GM19324 (cell line): Measurements from ENCODE around the gene GRK2.
"Not testable (repeated sequence)": the region's sequence is repeated elsewhere in the genome, so short reads cannot be mapped to it uniquely, and the experiment has no call there.

Source experiments
- ATAC-seq: cut with Tn5 transposase; IDR thresholded peaks from one replicate; pipeline ENCODE4 v1.9.1; 2021; ENCODE audit warnings: mild to moderate bottlenecking, moderate library complexity; ENCODE audit not compliant: unreplicated experiment, low FRiP score

The GRK2 gene

DNA sequence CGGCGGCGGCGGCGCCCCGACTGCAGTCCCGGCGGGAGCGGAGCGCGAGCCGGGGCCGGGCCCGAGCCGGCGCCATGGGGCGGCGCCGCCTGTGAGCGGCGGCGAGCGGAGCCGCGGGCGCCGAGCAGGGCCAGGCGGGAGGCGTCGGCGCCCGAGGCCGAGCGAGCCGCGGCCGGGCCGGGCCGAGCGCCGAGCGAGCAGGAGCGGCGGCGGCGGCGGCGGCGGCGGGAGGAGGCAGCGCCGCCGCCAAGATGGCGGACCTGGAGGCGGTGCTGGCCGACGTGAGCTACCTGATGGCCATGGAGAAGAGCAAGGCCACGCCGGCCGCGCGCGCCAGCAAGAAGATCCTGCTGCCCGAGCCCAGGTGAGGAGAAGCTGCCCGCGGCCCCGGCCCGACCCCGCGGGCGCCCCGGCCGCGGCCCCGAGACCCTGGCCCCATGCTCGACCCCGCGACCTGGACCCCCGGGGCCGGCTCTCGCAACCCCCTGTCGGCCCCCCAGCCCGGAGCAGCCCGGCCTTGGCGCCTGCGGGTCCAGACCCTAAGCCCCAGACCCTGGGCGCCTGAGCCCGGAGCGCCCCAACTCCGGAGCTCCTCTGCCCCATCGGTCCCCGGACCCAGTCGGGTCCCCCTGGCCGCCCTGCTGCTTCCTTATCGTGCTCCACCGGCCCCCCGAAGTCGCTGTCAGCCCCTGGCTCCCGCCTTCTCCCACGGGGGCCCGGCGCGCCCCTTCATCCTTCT is at the start of gene GRK2:
Gene GRK2 (plus strand): TSS at position 25 of the 739 bp plus-strand sequence. CDS start 227 bp downstream, at position 252.
- ATAC-seq: peak; percentile 32

DNA sequence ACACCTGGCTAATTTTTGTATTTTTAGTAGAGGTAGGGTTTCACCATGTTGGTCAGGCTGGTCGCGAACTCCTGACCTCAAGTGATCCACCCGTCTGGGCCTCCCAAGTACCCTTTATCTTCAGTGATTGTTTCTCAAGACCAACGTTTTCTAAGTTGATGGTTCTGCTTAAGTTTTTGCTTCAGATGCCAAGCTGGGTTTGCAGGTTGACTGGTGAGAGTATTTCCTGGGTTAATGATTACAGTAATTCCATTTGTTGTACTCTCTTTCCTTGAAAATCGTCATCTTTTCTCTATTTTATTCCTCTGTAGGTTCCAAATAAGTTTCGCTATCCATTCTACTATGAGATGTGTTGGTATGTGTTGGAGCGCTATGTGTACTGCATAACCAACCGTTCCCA is 38.5 kb upstream of the GRK2 start:
- ATAC-seq: no peak

DNA sequence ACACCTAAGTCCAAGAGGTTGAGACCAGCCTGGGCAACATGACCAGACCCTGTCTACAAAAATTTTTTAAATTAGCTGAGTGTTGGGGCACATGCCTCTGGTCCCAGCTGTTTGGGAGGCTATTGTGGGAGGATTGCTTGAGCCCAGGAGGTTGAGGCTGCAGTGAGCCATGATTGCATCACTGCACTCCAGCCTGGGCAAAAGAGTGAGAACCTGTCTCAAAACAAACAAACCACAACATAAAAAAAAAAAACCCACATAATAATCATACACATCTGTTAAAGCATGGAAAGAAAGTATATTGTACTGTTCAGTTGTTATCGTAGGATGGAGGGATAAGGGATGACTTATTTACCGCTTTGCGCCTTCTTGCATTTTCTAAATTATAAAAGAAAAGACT is 35.9 kb upstream of the GRK2 start:
- ATAC-seq: no peak

DNA sequence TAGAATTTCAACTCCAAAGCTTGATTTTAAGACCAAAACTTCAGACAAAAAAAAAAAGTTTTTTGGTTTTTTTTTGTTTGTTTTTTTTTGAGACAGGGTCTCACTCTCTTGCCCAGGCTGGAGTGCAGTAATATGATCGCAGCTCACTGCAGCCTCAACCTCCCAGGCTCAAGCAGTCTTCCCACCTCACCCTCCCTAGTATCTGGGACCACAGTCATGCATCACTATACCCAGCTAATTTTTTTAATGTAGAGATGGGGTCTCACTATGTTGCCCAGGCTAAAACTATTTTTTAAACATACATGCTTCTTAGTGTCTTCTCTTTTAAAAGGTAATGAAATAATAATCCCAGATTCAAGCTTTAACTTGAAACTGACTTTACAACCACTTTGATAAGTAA is 35.4 kb upstream of the GRK2 start:
- ATAC-seq: no peak

DNA sequence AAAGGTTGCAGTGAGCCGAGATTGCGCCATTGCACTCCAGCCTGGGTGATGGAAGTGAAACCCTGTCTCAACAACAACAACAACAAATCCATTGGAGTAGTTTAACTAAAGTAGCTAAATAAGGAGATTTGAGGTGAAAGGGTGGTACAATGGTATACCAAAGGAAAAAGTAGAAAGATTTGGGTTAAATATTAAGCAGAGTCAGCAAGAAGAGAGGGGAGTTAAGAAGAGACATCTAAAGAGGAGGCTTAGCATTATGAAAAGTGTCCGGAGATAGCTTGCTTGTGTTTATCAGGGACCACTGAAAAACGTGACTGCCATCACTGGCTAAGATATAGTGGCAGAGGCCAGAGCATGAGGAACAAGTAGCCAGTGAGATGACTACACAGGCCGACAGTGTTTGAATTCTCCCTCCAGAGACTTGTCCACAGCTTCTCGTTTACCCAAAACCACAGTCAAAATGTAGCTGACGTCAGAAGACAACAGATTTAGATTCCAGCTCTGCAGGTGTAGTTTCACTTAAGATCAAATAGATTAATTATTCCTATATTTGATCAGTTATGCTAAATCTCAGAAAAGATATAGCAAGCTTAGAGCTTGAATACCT is 32.6 kb upstream of the GRK2 start:
- no peak for ATAC-seq

DNA sequence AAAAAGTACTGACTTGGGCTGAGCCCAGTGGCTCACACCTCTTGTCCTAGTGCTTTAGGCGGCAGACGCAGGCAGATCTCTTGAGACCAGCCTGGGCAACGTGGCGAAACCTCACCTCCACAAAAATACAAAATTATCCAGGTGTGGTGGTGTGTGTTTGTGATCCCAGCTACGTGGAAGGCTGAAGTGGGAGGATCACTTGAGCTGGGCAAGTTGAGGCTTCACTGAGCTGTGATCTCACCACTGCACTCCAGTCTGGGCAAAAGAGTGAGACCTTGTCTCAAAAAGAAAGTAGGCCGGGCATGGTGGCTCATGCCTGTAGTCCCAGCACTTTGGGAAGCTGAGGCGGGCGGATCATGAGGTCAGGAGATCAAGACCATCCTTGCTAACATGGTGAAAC is 31.7 kb upstream of the GRK2 start:
- not testable (repeated sequence) for ATAC-seq

DNA sequence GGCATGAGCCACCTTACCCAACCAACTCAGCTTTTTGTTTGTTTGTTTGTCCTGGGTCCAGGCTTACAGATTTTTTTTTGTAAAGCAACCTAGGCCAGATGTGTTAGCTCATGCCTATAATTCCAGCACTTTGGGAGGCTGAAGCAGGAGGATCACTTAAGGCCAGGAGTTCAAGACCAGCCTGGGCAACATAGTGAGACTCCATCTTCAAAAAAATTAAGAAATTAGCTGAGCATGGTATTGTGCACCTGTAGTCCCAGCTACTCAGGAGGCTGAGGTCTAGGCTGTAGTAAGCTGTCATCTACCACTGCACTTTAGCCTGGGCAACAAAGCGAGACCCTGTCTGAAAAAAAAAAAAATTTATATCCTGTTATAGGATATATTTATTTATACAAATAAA is 28.7 kb upstream of the GRK2 start:
- no peak for ATAC-seq

DNA sequence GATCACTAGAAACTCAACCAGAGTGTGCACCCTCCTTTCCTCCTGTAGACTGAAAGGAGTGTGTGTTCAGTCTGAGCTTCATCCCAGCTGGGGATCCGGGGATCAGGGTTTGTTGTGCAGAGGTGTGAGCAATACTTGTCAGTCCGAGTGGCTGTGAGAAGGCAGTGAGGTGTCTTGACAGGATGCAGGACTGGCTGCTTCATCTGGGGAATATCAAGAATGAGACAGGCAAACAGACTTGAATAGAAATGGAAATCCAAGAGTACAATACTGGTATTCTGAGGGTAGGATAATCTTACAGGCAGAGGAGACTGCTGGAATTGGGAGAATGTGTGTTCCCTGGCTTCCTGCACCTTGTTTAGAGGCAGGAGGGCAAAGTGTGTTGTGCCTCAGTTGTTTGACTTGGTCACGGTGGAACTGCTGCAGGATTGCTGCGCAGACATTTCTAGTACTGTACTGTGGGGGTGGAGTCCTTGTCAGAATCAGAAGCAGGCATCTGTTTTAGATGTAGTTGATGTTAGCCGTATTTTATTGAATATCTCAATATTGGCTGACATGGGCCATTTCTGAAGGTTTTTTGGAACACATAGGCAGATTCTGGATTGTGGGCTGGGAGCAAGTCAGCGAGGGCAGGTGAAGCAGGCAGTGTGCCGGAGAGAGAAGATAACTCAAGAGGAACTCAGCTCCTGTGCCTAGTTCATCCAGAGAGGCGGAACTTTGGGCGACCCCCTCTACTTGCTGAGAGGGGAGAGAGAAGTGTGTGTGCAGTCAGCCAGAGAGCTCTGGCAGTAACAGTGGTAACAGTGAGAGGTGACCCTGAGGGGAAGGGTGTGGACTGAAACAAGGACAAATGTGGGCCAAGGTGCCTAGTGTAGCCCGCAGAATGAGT is 27.1 kb upstream of the GRK2 start:
- no peak for ATAC-seq

DNA sequence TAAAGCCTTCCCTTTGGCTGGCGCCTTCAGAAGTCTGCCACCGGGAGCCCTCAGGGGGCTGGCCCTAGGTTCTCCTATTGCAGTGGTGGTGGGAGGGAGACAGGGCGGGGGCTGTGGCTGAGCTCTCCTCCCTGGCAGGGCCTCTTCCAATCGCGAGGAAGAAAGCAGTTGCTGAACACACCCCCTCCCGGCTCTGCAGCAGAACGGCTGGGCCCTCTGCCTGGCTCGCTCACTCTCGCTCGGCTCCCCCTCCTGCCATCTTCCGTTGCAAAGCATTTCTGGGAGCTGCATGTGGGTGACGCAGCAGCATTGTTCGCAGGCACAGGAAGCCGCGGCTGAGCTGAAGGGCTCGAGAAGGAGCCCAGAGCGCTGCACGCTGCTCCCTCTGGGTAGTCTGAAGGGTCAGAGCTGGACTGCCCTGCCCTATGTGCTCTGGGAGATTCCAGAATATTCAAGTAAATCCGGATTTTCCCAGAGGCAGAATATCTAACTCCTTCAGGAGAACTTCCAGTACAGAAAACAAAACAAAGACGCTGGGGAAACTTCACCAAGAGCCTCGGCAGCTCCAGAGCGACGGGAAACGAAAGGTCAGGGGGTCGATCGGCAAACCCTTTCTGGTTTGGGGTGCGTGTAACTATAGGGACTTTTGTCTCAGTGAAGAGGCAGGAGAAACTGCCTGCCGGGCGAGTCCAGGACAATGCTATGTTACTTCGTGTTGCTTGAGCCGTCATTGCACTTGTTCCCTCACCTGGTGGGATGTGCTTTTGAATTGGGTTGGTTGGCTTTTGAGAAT is 26.3 kb upstream of the GRK2 start:
- peak; percentile 86 for ATAC-seq

DNA sequence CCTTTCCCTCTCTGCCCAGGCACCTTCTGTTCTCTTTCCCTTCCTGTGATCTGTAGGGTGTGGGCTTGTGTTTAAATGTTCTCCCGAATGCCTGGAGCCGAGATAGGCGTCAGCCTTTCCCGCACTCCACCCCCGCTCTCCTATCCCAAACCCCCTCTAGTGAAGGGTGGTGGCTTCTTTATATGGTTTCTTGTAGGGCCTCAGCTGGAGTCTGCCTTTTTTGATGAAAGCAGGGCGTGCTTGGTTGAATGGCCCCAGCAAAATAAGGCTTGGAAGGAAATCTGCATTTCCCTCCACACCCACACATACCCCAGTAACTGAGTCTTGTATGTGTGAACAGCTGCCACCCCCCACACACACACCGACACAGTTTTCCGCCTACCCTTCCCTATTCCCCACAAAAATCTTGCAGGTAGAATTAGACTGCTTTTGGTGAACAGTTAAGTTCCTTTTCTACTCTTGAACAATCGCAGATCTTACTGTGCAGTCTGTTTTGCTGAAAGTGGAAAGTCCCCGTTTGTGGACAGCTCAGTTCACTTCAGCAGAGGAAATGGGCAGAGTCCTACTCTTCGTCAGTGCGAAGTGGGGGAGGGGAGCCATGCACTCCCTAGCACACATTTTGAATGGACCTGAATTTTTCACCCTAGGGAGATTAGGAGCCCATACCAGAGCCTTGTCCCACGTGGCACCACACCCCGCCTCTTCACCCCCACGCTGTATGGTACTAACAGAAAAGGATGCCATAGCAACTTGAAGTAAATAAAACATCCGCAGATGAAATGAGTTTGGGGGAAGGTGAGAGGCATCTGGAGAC is 25.5 kb upstream of the GRK2 start:
- ATAC-seq: peak; percentile 25

DNA sequence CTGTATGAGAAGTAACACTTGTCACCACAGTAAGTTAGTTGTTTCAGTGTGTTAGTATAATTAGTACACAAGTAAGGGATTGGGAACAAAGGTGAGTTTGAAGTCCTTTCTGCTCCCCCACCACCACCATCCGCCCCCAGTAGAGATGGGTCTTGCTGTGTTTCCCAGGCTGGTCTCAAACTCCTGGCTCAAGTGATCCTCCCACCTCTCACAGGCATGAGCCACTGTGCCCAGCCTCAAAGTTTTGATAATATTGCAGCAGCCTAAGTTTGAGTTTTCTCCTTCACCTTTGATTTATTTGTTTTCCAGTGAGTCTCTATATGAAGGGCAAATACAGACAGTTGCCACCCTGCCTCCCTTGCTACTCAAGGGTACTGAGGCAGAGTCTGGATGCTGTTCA is 23.7 kb upstream of the GRK2 start:
- ATAC-seq: no peak

DNA sequence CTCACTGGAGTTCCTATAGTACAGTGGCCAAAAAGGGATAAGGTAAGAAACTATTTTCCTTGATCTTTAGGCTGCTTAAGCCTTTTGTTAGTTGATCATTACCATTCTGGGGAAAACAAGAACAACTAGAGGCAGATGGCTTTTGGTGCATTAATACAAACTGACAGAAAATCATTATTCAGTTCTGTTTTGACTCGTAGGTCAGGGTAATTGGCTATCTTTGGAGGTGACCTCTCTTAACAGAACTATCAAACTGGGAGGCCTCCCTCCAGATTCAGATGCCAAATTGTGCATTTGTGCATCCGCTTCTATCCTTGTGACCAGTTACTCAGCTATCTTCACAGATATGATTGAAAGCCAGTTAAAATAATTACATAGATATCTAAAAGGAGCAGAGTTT is 23.2 kb upstream of the GRK2 start:
- ATAC-seq: no peak

DNA sequence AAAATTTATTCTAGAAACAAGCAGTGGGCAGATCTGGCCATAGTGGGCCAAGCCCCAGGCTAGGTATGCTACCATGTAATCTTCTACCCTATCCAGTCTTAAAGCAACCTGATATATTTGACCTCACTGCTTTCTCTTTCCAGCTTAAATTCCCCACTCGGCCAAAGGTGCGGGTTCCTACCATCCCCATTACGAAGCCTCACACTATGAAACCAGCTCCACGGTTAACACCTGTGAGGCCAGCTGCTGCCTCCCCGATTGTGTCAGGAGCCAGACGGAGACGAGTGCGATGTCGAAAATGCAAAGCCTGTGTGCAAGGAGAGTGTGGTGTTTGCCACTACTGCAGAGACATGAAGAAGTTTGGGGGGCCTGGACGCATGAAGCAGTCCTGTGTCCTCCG is 21.2 kb upstream of the GRK2 start:
- no peak for ATAC-seq

DNA sequence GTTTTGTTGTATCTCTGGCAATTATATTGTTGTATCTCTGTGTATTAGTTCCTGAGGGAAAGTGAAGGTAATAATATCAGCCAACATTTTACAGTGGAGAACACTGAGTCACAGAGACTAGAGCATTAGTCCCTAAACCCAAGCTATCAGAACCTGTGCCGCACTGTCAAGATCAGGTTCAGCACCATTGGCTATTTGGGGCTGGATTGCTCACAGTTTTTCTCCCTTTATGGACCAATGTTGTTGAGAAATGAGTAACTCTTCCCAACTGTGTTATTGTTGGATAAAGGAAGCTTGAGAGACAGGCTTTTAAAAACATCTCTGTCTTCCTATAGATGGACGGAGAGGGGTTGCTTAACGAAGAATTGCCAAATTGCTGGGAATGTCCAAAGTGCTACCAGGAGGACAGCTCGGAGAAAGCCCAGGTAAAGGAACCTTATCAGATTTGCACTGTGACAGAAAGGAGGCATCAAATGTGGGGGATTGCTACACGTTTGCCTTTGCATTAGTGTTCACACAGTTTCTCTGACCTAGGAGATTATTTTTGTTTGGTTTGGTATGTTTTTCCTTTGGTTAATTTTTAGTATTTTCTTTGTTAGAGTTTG is 18.2 kb upstream of the GRK2 start:
- ATAC-seq: no peak

DNA sequence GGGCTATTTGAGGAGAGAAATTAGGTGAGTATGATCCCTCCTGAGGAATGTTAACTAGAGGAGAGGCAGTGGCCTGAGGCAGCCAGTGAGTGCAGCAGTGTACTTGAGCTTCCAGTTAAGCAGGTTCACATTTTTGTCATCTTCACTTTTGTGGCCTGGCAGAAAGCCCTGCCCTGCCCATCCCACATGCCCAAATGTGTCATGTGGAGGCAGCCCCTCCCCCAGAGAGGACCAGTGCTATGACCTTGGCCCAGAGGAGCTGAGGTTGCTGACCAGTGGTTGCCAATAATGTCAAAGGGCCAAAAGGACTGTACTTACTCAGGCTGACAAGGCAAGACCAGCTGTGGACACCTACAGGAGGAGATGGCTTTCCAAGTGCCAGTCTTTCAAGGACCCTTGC is 17.6 kb upstream of the GRK2 start:
- no peak for ATAC-seq

DNA sequence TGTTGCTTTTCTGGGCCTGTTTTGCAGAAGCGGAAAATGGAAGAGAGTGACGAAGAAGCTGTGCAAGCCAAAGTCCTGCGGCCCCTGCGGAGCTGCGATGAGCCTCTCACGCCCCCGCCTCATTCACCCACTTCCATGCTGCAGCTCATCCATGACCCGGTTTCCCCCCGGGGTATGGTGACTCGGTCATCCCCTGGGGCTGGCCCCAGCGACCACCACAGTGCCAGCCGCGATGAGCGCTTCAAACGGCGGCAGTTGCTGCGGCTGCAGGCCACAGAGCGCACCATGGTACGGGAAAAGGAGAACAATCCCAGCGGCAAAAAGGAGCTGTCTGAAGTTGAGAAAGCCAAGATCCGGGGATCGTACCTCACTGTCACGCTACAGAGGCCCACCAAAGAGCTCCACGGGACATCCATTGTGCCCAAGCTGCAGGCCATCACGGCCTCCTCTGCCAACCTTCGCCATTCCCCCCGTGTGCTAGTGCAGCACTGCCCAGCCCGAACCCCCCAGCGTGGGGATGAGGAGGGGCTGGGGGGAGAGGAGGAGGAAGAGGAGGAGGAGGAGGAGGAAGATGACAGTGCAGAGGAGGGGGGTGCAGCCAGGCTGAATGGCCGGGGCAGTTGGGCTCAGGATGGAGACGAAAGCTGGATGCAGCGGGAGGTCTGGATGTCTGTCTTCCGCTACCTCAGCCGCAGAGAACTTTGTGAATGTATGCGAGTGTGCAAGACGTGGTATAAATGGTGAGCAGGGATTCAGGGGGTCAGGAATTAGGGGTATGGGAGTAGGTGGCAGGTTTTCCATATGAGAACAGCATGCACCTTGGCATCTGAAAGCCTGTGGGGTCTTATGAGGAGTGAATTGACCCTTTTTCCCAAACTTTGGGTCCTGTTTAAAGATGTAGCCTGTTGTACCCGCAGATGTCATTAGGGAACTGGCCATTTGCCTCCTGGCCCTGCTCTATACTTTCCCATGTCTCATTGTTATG is 15.9 kb upstream of the GRK2 start:
- no peak for ATAC-seq

DNA sequence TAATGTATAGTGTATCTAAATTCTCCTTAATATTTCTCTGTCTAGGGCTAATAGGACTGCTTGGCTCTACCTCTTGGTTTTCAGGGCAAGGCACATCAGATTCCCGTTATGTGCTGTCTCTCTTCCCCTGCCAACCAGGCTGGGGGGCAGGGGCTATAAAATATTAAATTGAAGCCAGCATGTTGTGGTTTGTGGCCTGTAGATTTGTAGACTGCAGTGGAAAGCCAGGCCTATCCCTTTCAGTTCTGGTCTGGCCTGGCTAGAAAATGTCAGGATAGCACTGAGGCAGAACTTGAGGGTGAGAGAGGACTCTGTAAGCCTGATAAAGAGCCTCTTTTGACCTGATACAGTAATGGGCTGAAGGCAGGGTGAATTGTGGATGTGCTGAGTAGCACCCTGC is 14.4 kb upstream of the GRK2 start:
- ATAC-seq: no peak

DNA sequence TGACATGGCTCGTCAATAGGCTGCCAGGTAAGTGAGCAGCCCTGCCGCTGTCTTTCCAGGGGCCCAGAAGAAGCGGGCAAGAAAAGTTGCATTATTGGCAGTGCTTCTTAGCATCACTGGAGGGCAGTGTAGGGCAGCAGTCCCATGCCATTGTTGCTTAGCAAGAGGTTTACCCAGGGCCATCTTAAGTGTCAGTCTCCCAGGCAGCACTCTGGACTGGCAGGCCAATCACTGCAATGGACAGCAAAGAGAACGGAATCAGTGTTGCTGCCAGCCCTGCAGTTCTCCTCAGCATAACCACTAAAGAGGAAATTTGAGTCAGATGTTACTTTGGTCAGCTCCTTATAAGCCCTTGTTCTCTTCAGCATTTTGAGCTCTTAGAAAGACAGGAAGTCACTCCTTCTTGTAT is 13.4 kb upstream of the GRK2 start:
- no peak for ATAC-seq
